ENCODE measurements around the gene TMSB10.
"Not testable (repeated sequence)": the region's sequence is repeated elsewhere in the genome, so short reads cannot be mapped to it uniquely, and the experiment has no call there.

The TMSB10 gene

GRCh38 chr2:84914334-84914733 lies 8.9 kb downstream of the TMSB10 start:
- no peaks in the 10 kb centered on the region for H3K27me3 ChIP-seq (ENCODE audit: control insufficient read depth in 1 of 2, insufficient read depth in 2 of 2, low read length in 2 of 2)
- peaks cover 0 to under 1% of the 10 kb centered on the region in 2 donors for H3K4me1 ChIP-seq (ENCODE audit: control insufficient read depth in 1 of 2, insufficient read depth in 2 of 2, low read length in 2 of 2)
- H3K9me3 ChIP-seq (ENCODE audit: control insufficient read depth in 1 of 2, low read length in 2 of 2): no peaks in the 10 kb centered on the region
- H3K27ac ChIP-seq (ENCODE audit: low read depth, low read length): no peak overlapping the region
- no peak overlapping the region for H3K9ac ChIP-seq (ENCODE audit: low read depth in 1 of 2, low read length in 2 of 2)
- no peak overlapping the region for H3K4me3 ChIP-seq (ENCODE audit: low read depth in 1 of 2, low read length in 2 of 2)
- peaks cover 0 to under 1% of the 10 kb centered on the region in 2 donors for H3K36me3 ChIP-seq (ENCODE audit: control insufficient read depth in 1 of 2, insufficient read depth in 2 of 2, low read length in 2 of 2)

- H3K36me3 ChIP-seq (ENCODE audit: control insufficient read depth in 1 of 2, insufficient read depth in 2 of 2, low read length in 2 of 2); H3K9ac ChIP-seq (ENCODE audit: low read depth in 1 of 2, low read length in 2 of 2); H3K4me3 ChIP-seq (ENCODE audit: low read depth in 1 of 2, low read length in 2 of 2); H3K27me3 ChIP-seq (ENCODE audit: control insufficient read depth in 1 of 2, insufficient read depth in 2 of 2, low read length in 2 of 2); H3K27ac ChIP-seq (ENCODE audit: low read depth, low read length); H3K9me3 ChIP-seq (ENCODE audit: control insufficient read depth in 1 of 2, low read length in 2 of 2): not testable (repeated sequence)
- peaks cover 7 to 10% of the 10 kb centered on the region in 2 donors for H3K4me1 ChIP-seq (ENCODE audit: control insufficient read depth in 1 of 2, insufficient read depth in 2 of 2, low read length in 2 of 2)
Observed at GRCh38 chr2:84915675-84916074, 10.2 kb downstream of the TMSB10 start.

GRCh38 chr2:84917821-84918220 lies 12.4 kb downstream of the TMSB10 start:
- not testable (repeated sequence) for H3K27ac ChIP-seq (ENCODE audit: low read depth, low read length); H3K9me3 ChIP-seq (ENCODE audit: control insufficient read depth in 1 of 2, low read length in 2 of 2); H3K9ac ChIP-seq (ENCODE audit: low read depth in 1 of 2, low read length in 2 of 2); H3K36me3 ChIP-seq (ENCODE audit: control insufficient read depth in 1 of 2, insufficient read depth in 2 of 2, low read length in 2 of 2); H3K27me3 ChIP-seq (ENCODE audit: control insufficient read depth in 1 of 2, insufficient read depth in 2 of 2, low read length in 2 of 2); H3K4me3 ChIP-seq (ENCODE audit: low read depth in 1 of 2, low read length in 2 of 2)
- peaks cover 10 to 11% of the 10 kb centered on the region in 2 donors for H3K4me1 ChIP-seq (ENCODE audit: control insufficient read depth in 1 of 2, insufficient read depth in 2 of 2, low read length in 2 of 2)

- H3K27me3 ChIP-seq (ENCODE audit: control insufficient read depth in 1 of 2, insufficient read depth in 2 of 2, low read length in 2 of 2): no peaks in the 10 kb centered on the region
- H3K36me3 ChIP-seq (ENCODE audit: control insufficient read depth in 1 of 2, insufficient read depth in 2 of 2, low read length in 2 of 2): no peaks in the 10 kb centered on the region
- no peaks in the 10 kb centered on the region for H3K9me3 ChIP-seq (ENCODE audit: control insufficient read depth in 1 of 2, low read length in 2 of 2)
- no peak overlapping the region for H3K4me3 ChIP-seq (ENCODE audit: low read depth in 1 of 2, low read length in 2 of 2)
- no peak overlapping the region for H3K27ac ChIP-seq (ENCODE audit: low read depth, low read length)
- no peak overlapping the region for H3K9ac ChIP-seq (ENCODE audit: low read depth in 1 of 2, low read length in 2 of 2)
- peaks cover 10 to 11% of the 10 kb centered on the region in 2 donors for H3K4me1 ChIP-seq (ENCODE audit: control insufficient read depth in 1 of 2, insufficient read depth in 2 of 2, low read length in 2 of 2)
Observed at GRCh38 chr2:84918430-84918829, 13.0 kb downstream of the TMSB10 start.

- Histone ChIP-seq H3K36me3 (ENCODE audit: control insufficient read depth in 1 of 2, insufficient read depth in 2 of 2, low read length in 2 of 2) (no peaks in the 10 kb centered on the region), H3K27me3 (ENCODE audit: control insufficient read depth in 1 of 2, insufficient read depth in 2 of 2, low read length in 2 of 2) (no peaks in the 10 kb centered on the region), H3K4me3 (ENCODE audit: low read depth in 1 of 2, low read length in 2 of 2) (no peak overlapping the region), H3K4me1 (ENCODE audit: control insufficient read depth in 1 of 2, insufficient read depth in 2 of 2, low read length in 2 of 2) (peaks cover 18 to 23% of the 10 kb centered on the region in 2 donors), H3K9ac (ENCODE audit: low read depth in 1 of 2, low read length in 2 of 2) (no peak overlapping the region), H3K27ac (ENCODE audit: low read depth, low read length) (peak overlapping the region; percentile 53), H3K9me3 (ENCODE audit: control insufficient read depth in 1 of 2, low read length in 2 of 2) (no peaks in the 10 kb centered on the region)
Observed at GRCh38 chr2:84919885-84920580, 14.6 kb downstream of the TMSB10 start.

- peaks cover 25 to 40% of the 10 kb centered on the region in 2 donors for H3K4me1 ChIP-seq (ENCODE audit: control insufficient read depth in 1 of 2, insufficient read depth in 2 of 2, low read length in 2 of 2)
Observed at GRCh38 chr2:84923009-84923408, 17.6 kb downstream of the TMSB10 start.

GRCh38 chr2:84924173-84925106 lies 19.0 kb downstream of the TMSB10 start:
- H3K4me1 ChIP-seq (ENCODE audit: control insufficient read depth in 1 of 2, insufficient read depth in 2 of 2, low read length in 2 of 2): peaks cover 25 to 40% of the 10 kb centered on the region in 2 donors
- peak overlapping the region in 1 of 2 donors; percentile 56 for H3K9ac ChIP-seq (ENCODE audit: low read depth in 1 of 2, low read length in 2 of 2)
- H3K4me3 ChIP-seq (ENCODE audit: low read depth in 1 of 2, low read length in 2 of 2): peak overlapping the region; percentile 43 to 48
- no peaks in the 10 kb centered on the region for H3K9me3 ChIP-seq (ENCODE audit: control insufficient read depth in 1 of 2, low read length in 2 of 2)
- no peak overlapping the region for H3K27ac ChIP-seq (ENCODE audit: low read depth, low read length)
- no peaks in the 10 kb centered on the region for H3K36me3 ChIP-seq (ENCODE audit: control insufficient read depth in 1 of 2, insufficient read depth in 2 of 2, low read length in 2 of 2)
- no peaks in the 10 kb centered on the region for H3K27me3 ChIP-seq (ENCODE audit: control insufficient read depth in 1 of 2, insufficient read depth in 2 of 2, low read length in 2 of 2)

More at GRCh38 chr2:84923009-84923408, 17.6 kb downstream of the TMSB10 start:
- Histone ChIP-seq H3K27me3 (ENCODE audit: control insufficient read depth in 1 of 2, insufficient read depth in 2 of 2, low read length in 2 of 2) (no peaks in the 10 kb centered on the region), H3K36me3 (ENCODE audit: control insufficient read depth in 1 of 2, insufficient read depth in 2 of 2, low read length in 2 of 2) (no peaks in the 10 kb centered on the region), H3K4me3 (ENCODE audit: low read depth in 1 of 2, low read length in 2 of 2) (no peak overlapping the region), H3K9me3 (ENCODE audit: control insufficient read depth in 1 of 2, low read length in 2 of 2) (no peaks in the 10 kb centered on the region), H3K9ac (ENCODE audit: low read depth in 1 of 2, low read length in 2 of 2) (no peak overlapping the region), H3K27ac (ENCODE audit: low read depth, low read length) (no peak overlapping the region)

- Histone ChIP-seq H3K4me1 (ENCODE audit: control insufficient read depth in 1 of 2, insufficient read depth in 2 of 2, low read length in 2 of 2) (peaks cover 17 to 35% of the 10 kb centered on the region in 2 donors), H3K27me3 (ENCODE audit: control insufficient read depth in 1 of 2, insufficient read depth in 2 of 2, low read length in 2 of 2) (no peaks in the 10 kb centered on the region), H3K36me3 (ENCODE audit: control insufficient read depth in 1 of 2, insufficient read depth in 2 of 2, low read length in 2 of 2) (no peaks in the 10 kb centered on the region), H3K9ac (ENCODE audit: low read depth in 1 of 2, low read length in 2 of 2) (no peak overlapping the region), H3K27ac (ENCODE audit: low read depth, low read length) (no peak overlapping the region), H3K4me3 (ENCODE audit: low read depth in 1 of 2, low read length in 2 of 2) (peak overlapping the region; percentile 23 to 34), H3K9me3 (ENCODE audit: control insufficient read depth in 1 of 2, low read length in 2 of 2) (no peaks in the 10 kb centered on the region)
Observed at GRCh38 chr2:84925336-84925723, 19.9 kb downstream of the TMSB10 start.

- H3K36me3 ChIP-seq (ENCODE audit: control insufficient read depth in 1 of 2, insufficient read depth in 2 of 2, low read length in 2 of 2): no peaks in the 10 kb centered on the region
- H3K27ac ChIP-seq (ENCODE audit: low read depth, low read length): no peak overlapping the region
- H3K4me3 ChIP-seq (ENCODE audit: low read depth in 1 of 2, low read length in 2 of 2): peak overlapping the region; percentile 63 to 79
- H3K9me3 ChIP-seq (ENCODE audit: control insufficient read depth in 1 of 2, low read length in 2 of 2): no peaks in the 10 kb centered on the region
- H3K4me1 ChIP-seq (ENCODE audit: control insufficient read depth in 1 of 2, insufficient read depth in 2 of 2, low read length in 2 of 2): peaks cover 15 to 33% of the 10 kb centered on the region in 2 donors
- no peaks in the 10 kb centered on the region for H3K27me3 ChIP-seq (ENCODE audit: control insufficient read depth in 1 of 2, insufficient read depth in 2 of 2, low read length in 2 of 2)
- H3K9ac ChIP-seq (ENCODE audit: low read depth in 1 of 2, low read length in 2 of 2): peak overlapping the region in 1 of 2 donors; percentile 61
Observed at GRCh38 chr2:84925724-84926376, 20.4 kb downstream of the TMSB10 start.

GRCh38 chr2:84927275-84927627 lies 21.8 kb downstream of the TMSB10 start:
- no peaks in the 10 kb centered on the region for H3K36me3 ChIP-seq (ENCODE audit: control insufficient read depth in 1 of 2, insufficient read depth in 2 of 2, low read length in 2 of 2)
- peaks cover 15 to 33% of the 10 kb centered on the region in 2 donors for H3K4me1 ChIP-seq (ENCODE audit: control insufficient read depth in 1 of 2, insufficient read depth in 2 of 2, low read length in 2 of 2)
- no peak overlapping the region for H3K4me3 ChIP-seq (ENCODE audit: low read depth in 1 of 2, low read length in 2 of 2)
- no peaks in the 10 kb centered on the region for H3K27me3 ChIP-seq (ENCODE audit: control insufficient read depth in 1 of 2, insufficient read depth in 2 of 2, low read length in 2 of 2)
- no peak overlapping the region for H3K9ac ChIP-seq (ENCODE audit: low read depth in 1 of 2, low read length in 2 of 2)
- H3K9me3 ChIP-seq (ENCODE audit: control insufficient read depth in 1 of 2, low read length in 2 of 2): no peaks in the 10 kb centered on the region
- H3K27ac ChIP-seq (ENCODE audit: low read depth, low read length): no peak overlapping the region

All from duodenal mucosa (tissue), 2 donors.